GM19455 (cell line): ENCODE results near the gene LTA.

Experiments
- ATAC-seq: cut with Tn5 transposase; IDR thresholded peaks from one replicate; pipeline ENCODE4 v1.9.1; 2021; ENCODE audit not compliant: unreplicated experiment

LTA gene, protein sequence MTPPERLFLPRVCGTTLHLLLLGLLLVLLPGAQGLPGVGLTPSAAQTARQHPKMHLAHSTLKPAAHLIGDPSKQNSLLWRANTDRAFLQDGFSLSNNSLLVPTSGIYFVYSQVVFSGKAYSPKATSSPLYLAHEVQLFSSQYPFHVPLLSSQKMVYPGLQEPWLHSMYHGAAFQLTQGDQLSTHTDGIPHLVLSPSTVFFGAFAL

DNA sequence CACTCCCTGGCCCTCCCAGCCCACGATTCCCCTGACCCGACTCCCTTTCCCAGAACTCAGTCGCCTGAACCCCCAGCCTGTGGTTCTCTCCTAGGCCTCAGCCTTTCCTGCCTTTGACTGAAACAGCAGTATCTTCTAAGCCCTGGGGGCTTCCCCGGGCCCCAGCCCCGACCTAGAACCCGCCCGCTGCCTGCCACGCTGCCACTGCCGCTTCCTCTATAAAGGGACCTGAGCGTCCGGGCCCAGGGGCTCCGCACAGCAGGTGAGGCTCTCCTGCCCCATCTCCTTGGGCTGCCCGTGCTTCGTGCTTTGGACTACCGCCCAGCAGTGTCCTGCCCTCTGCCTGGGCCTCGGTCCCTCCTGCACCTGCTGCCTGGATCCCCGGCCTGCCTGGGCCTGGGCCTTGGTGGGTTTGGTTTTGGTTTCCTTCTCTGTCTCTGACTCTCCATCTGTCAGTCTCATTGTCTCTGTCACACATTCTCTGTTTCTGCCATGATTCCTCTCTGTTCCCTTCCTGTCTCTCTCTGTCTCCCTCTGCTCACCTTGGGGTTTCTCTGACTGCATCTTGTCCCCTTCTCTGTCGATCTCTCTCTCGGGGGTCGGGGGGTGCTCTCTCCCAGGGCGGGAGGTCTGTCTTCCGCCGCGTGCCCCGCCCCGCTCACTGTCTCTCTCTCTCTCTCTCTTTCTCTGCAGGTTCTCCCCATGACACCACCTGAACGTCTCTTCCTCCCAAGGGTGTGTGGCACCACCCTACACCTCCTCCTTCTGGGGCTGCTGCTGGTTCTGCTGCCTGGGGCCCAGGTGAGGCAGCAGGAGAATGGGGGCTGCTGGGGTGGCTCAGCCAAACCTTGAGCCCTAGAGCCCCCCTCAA is at the start of gene LTA:
LTA (plus strand) TSS at position 249 of the 871 bp plus-strand sequence; CDS start at position 703, 454 bp downstream.
- peak; percentile 49 for ATAC-seq

DNA sequence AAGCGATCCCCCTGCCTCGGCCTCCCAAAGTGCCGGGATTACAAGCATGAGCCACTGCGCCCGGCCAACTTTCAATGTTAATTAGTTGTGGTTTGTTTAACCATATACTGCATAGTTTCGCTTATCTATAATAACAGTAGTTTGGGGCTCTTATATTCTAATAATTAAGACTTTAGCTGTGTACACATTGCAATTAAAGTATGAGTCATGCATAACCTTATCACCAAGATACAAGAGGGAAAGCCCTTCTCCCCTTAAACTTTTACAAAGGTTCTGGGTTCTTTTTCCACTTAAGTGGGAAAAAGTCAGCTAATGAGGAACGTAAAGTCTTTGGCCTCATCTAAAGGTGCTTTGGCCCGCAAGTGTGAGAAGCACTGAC is 46.5 kb upstream of the LTA start:
- no peak for ATAC-seq

DNA sequence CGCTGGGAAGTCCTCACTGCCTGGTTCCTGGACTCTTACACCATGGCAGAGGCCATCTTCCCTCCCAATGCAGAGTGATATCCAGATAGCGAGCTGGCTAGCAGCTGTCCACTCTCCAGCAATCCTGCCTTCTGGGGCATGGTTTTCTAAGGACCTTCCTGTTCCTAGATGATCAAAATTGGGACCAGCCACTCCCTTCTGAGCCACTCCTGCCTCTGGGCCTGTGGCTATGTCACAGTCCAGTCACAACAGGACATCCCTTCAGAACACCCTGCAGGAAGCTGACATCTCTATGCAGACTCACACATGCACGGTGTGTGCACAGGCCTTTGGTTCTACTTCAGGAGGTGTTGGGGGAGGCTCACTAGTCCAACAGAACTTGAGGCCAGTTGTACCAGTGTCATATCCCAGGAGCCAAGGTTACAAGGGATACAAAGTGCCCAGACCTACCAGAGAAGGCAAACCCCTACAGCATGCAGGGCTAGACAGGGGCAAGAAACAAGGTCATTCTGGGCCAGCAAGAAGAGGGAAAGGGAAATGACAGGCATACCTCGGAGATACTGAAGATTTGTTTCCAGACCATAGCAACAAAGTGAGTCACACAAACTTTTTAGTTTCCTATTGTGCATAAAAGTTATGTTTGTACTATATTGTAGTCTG is 46.0 kb upstream of the LTA start:
- no peak for ATAC-seq

DNA sequence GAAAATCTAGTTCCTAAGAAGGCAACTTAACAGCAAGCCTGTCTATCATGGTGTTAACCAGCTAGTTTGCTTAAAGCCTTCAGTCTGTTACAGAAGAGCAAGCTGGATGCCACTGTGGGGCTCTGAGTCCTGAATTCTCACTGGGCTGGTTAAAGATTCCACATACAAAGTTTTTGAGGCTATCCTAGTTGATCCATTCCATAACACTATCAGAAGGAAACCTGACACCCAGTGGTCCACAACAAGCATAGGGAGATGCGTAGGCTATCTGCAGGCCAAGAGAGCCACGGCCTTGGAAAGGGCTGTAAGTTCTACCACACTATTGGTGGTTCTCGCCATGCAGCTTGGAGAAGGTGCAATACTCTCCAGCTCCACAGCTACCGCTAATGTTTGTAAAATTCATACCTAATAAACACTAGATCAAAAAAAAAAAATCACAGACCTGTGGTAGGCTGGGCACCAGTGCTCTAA is 43.7 kb upstream of the LTA start:
- ATAC-seq = no peak

DNA sequence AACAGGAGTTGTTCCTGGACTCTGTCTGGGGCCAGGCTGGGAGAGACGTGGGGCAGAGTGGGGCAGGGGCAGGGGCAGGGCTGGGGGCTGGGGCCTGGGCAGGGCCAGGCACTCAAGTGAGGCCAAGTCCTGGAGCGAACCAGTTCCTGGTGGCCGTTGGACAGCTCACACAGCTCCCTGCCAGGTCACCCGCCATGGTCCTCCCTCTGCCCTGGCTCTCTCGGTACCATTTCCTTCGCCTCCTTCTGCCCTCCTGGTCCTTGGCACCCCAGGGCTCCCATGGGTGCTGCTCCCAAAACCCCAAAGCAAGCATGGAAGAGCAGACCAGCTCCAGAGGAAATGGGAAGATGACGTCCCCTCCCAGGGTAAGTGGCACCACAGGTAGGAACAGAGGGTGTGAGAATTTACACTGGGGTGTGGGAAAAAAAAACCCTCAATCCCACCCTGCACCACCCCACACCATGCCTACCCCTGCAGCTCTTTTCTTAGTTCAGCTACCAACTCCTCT is 43.2 kb upstream of the LTA start, which contains the start of gene MCCD1:
MCCD1 (plus strand) TSS at position 142 of the 508 bp plus-strand sequence; CDS start at position 195, 53 bp downstream.
- ATAC-seq = no peak

DNA sequence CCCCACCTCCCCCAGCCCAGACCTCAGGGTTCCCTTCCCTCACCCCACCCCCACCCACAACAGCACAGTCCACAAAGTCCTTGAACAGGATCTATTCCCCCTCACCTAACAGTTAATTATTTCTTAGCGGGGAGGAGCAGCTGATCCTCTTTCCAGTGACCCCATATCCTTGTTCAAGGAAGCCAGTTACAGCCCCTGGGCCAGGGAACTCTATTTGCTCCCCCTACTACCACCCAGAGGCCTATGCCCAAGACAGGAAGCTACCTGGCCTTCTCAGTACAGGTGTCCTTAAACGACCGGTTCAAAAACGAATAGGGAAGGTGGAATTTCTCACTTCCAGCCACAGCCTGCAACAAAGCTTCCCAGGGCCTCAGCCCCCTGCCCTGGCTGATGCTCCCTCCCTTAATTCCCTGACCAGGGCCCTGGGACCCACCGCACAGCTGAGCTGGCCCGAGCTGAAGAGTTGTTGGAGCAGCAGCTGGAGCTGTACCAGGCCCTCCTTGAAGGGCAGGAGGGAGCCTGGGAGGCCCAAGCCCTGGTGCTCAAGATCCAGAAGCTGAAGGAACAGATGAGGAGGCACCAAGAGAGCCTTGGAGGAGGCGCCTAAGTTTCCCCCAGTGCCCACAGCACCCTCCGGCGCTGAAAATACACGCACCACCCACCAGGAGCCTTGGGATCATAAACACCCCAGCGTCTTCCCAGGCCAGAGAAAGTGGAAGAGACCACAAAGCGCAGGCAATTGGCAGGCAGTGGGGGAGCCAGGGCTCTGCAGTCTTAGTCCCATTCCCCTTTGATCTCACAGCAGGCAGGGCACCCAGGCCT is 42.5 kb upstream of the LTA start:
- no peak for ATAC-seq

DNA sequence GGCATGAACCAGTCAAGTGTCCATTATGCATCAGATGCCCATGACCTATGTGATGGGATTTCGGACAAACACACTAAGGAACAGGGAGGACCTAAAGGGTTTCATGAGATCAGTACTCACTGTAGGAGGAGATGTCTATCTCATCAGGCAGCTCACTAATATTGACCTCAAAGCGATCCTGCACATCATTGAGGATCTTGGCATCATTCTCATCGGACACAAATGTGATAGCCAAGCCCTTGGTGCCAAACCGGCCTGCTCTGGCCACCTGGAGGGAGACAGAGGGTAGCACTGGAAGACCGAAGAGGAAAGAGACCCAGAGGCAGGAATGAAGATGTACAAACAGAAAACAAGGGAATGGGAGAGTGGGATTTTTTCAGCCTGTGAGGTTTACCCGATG is 41.4 kb upstream of the LTA start:
- no peak for ATAC-seq

DNA sequence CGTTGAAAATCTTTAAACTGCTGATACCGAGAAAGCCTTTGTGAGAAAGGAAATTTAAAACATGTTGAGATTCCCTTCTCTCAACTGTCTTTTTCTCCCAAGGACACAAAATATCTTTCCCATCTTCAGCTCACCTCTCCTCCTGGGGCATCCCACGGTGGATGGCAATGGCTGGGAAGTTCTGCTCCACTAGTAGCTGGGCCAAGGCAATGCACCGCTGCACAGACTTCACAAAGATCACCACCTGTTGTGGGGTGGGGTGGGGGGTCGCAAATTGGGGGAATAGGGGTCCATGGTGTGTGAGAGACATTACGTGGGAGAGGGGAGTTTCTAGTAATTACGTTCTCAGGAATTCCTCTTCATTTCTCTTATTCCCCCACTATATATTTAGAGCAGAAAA is 40.9 kb upstream of the LTA start:
- ATAC-seq = no peak

DNA sequence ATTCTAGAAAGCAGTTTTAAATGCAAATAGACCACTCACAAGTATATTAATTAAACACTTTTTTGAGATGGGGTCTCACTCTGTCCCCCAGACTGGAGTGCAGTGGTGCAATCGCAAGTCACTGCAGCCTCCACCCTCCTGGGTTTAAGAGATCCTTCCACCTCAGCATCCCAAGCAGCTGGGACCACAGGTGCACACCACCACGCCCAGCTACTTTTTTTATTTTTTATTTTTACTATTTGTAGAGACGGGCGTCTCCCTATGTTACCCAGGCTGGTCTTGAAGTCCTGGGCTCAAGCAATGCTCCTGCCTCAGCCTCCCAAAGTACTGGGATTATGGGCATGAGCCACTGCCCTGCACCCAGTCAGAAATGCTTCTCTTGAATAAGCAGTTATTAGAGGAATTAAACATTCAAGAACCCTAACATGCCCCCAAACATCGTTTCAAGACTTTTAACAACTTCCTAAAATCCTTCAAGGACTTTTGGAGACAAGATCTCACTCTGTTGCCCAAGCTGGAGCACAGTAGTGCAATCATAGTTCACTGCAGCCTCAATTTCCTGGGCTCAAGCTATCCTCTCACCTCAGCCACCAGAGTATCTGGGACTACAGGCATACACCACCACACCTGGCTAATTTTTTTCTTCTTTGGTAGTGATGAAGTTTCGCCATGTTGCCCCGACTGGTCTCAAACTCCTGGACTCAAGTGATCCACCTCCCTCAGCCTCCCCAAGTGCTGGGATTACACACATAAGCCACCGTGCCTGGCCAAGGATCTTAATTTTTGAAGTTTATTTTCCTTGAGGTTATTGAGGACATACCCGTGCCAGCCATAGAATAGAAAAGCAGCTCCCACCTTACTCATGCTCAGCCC is 40.1 kb upstream of the LTA start:
- no peak for ATAC-seq

DNA sequence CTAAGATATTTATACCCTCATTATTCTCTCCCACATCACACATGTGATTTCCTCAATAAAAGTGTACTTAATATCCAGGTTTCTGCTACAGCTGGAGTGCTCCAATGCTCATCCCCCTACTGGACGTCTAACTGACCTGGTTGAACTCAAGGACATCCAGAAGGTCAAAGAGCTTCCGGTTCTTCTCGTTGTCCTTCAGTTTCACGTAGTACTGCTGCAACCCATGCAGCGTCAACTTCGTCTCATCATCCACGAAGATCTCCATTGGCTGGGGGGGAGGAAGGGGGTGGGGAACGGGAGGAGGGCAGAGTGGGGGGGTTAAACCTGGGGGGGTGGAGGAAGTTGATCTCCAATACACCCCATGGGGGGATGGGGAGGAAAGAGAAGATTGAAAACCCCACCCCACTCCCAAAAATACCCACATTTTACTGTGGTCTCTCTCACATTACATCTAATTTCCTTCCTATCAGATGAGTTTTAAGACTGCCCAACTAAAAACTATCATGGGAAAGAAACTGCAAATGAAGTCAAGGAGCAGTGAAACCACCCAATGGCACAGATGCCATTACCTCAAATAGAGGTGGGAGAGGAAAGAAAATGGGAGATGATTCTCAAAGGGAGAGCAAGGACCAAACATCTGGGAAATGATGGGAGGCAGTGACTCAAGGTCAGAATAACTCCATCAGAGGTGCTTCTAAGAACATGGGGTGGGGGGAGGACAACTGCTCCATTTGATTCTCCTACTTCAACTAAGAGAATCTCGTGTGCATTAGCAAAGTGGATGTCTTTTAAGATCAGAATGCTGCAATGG is 39.2 kb upstream of the LTA start:
- no peak for ATAC-seq

DNA sequence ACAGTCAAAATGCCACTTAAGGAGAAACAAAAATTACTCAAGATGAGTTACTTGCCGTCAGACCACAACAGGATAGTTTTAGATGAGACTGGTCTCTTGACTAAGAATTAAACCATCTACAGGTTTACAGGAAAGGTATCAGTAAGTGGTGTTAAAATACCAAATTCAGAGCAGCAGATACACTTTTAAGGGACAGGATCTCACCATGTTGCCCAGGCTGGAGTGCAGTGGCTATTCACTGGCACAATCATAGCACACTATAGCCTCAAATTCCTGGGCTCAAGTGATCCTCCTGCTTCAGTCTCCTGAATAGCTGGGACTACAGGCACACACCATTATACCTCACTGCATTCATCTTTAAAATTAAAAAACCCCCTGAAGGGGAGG is 38.6 kb upstream of the LTA start:
- no peak for ATAC-seq

DNA sequence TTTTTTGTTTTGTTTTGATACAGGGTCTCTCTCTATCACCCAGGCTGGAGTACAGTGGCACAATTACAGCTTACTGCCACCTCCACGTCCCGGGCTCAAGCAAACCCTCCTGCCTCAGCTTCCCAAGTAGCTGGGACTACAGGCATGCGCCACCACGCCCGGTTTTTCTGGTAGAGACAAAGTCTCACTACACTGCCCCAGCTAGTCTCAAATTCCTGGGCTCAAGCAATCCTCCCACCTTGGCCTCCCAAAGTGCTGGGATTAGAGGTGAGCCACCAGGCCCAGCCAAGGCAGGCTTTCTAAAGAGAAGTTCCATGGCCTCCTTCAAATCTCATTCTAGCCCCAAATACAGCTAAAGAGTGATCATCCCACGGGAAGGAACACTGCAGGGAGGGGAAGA is 38.1 kb upstream of the LTA start:
- ATAC-seq = no peak

DNA sequence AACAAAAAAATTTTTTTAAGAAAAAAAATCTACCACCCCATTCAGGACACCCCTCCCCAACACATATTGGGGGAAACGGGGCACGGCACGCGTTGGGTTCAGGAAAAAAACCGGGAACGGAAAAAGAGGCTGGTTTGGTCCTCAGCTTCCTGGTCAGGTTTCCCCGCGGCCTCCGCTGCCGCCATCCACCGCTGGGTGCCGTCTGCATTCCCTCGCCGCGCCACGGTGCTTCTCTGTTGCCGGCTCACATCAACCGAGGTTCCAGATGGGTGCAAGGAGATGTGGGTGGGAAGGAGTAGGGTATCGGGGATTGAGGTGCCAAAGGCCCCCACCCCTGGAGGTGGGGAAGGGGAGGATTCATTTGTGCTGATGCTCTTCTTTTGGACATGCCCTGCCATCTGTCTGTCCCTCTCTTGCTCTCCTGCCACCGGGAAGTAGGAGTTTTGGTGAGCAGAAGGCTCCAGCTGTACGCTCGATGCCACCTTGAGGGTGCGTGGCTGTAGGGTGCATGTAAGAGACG is 37.5 kb upstream of the LTA start:
- ATAC-seq = no peak

DNA sequence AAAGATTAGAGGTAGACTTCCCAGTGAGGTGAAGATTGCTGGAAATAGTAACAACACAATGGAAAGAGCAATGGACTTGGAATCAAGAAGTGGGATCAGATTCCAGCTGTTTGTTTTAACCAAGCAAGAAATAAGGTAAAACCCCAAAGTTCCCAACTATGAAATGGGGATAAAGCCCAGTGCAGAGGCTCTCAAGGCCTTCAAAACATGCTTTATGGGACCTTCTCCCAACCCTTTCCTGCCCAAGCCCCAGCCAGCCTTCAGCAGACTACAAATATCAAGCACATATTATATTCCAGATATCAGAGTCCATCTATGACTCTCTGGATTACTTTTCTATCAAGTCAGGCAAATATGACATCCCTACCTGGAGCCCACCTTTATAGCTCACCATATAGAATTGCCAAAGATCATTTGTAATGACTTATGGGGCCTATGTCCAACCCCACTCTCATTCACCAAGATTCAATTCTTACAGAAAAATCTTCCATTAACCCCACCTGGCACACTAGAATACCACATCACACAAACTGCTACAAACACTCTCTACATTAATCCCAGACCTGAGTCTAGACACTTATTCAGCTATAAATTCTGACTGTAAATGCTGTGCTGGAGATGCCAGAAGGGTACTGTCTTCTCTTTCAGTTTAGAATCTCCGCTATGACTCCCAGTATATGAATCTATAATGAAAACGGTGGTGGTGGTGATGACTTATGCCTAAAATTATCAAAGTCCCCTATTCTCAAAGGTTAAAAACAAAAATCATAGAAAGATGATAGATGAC is 36.4 kb upstream of the LTA start:
- ATAC-seq = no peak

DNA sequence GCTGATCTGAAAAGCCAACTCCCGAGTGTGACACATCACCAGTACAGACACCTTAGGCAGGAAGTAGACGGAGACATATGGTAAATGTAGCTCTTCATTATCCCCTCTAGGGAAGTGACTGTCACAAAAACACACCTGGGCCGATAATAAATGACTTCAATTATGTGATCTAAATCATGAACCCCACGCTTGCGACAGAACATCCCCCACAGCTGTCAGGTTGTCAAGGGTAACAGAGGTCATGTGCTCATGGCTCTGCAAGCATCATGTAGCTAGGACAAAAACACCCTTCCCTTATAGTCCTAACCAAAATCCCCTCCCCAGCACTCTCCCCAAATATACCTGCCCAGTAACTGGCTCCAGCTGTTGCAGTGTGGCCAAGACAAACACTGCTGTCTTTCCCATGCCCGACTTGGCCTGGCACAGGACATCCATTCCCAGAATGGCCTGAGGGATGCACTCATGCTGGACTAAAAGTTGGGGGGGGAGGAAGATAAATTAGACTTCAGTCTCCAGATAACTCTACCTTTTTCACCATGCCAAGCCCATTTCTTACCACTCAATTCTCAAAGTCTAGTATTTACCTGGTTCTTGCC is 33.2 kb upstream of the LTA start:
- no peak for ATAC-seq

DNA sequence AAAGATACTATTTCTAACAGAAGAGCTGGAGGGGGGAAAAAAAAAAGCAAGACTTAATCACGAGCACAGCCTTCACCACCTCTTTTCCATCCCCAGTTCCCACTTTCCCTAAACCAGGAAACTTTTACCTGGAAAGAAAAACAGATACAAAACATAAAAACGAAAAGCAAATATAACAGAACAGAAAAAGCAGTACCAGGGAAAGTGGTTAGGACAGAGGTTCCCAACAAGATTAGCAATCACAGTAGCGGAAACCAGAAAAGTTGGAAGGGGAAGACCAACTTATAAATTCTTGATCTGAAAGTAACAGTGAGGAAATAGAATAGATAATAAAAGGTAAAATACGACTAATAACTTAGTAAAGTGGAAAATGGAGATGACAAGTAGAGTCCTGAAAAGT is 31.4 kb upstream of the LTA start:
- no peak for ATAC-seq

DNA sequence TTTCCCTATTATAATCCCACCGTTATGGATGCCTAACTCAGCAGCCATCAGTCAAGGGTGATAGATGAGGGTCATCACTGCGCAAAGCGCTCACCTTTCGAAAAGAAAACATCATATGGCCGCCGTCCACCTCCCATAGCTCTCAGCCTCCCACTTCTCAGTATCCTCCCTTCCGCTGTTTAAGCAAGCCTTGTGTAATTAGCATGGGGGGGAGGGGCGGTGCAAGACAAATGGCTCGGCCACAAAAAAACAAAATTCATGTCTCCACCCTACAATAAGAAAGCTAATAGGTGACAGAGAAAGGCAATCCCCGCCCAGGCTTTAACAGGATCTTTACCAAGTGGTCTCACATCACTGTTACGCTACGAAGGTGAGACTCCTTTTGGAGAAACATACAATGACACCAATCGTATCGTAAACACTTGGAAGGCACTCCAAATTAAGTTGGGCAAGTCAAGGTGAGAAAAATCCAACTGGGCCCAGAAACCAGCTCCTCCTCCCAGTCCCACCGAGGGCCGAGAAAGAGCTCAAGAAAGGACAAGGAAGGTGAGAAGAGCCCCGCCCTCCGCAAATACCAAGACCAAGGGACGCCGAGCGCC is 30.9 kb upstream of the LTA start:
- ATAC-seq = no peak
